Stimulated activated CD4-positive, alpha-beta T cell treated with anti-CD3 and anti-CD28 coated beads, Interleukin-1b, Interleukin-23, amount 100 ng/mL, for 24 hours (primary cell): Measurements from ENCODE around the gene DLX1.
"Not testable (repeated sequence)": the region's sequence is repeated elsewhere in the genome, so short reads cannot be mapped to it uniquely, and the experiment has no call there.

ENCODE experiments used
- DNase-seq, 4 experiments: peaks; one replicate each; pipeline ENCODE4 v3.0.0-alpha.2; 2020; ENCODE audit warnings: low read depth in 4 of 4, low spot score in 1 of 4

Gene DLX1

DNA sequence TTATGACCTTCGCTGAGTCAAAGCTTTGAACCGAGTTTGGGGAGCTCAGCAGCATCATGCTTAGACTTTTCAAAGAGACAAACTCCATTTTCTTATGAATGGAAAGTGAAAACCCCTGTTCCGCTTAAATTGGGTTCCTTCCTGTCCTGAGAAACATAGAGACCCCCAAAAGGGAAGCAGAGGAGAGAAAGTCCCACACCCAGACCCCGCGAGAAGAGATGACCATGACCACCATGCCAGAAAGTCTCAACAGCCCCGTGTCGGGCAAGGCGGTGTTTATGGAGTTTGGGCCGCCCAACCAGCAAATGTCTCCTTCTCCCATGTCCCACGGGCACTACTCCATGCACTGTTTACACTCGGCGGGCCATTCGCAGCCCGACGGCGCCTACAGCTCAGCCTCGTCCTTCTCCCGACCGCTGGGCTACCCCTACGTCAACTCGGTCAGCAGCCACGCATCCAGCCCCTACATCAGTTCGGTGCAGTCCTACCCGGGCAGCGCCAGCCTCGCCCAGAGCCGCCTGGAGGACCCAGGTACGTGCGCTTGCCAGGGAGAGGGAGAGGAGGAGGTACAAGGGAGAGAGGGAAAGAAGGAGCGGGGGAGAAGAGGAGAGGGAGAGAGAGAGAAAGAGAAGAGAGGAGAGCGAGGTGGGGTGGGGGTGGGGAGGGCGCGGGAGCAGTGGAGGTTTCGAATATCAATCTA lies at the start of gene DLX1:
DLX1 (plus strand) TSS at position 48 of the 700 bp plus-strand sequence; CDS start at position 219, 171 bp downstream.
- no peak for DNase-seq

GRCh38 chr2:172038121-172038520 lies 47.2 kb upstream of the DLX1 start:
- DNase-seq = no peak

- no peak for DNase-seq
Observed at GRCh38 chr2:172038604-172039003, 46.7 kb upstream of the DLX1 start.

DNA sequence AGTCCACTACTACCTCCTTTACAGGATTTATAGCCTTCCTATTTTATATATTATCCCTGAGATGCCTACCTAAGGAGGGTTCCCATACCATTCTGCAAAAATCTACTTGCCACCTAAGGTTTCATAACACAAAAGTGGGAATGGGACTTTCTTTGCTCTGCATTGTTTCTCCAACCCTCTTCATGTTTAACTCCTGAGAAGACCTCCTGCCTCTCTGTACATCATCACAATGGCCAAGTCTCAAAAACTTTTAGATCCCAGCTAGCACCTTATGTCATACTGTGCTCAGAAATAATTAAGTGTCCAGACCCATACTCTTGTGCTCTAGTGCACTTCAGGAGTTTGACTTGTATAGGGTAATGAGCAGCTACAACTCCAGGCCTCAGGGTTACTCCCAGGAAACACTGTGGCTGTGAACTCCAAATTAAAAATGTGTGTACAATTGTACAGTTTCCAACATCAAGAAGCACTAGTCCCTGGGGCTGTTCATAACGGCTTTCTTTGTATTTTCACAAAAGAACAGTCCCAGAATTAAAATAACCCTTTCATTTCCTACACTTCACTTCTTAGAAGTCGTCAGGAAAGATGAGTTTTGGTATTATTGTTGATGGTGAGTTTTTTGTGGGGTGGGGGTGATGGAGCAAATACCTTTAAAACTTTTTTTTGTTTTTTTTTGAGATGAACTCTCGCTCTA lies 46.1 kb upstream of the DLX1 start:
- no peak for DNase-seq

DNA sequence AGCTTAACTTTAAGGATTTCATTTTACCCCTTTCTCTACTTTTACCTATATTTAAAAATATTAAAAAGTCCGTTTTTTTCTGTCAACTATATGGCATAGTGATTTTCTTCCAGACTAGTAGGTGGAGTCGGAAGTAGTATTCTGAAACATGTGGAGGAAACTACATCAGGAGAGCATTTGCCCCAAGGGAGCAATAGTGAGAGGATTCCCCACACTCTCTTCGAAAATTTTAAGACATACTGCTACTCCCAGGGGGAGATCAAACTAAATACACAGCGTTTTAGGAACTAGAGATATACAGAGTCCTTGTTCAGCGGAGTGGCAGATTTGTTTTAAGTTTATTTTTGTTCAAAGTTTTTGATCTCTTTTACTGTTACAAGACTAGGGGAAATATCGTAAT lies 45.0 kb upstream of the DLX1 start:
- DNase-seq = no peak

DNA sequence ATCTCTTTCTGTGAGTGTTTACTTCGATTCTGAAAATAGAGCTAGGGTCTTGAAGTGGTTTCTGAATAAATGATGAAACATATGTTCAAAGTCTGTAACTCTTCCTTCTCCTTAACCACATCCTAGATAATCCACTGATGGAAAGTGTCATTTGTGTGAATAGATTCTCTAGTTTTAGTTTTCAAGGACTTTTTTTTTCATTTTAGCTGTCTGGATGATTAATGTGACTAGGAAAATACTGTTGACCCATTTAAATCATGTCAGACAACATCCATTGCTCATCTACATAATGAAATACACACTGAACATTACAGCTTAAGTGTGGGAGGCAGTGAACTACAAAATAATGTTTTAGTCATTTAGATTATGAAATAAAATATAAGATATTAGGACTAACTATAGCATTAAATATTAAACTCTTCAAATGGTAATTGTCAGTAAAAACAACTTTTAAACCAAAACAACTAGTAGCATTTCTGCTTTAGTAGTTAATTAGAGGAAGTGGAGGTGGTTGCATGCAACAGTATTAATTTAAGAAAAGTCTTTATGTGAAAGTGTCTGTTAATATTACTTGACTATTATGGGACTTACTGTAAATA lies 39.1 kb upstream of the DLX1 start:
- DNase-seq = no peak

- DNase-seq = no peak
Observed at GRCh38 chr2:172046866-172047565, 38.3 kb upstream of the DLX1 start.

DNA sequence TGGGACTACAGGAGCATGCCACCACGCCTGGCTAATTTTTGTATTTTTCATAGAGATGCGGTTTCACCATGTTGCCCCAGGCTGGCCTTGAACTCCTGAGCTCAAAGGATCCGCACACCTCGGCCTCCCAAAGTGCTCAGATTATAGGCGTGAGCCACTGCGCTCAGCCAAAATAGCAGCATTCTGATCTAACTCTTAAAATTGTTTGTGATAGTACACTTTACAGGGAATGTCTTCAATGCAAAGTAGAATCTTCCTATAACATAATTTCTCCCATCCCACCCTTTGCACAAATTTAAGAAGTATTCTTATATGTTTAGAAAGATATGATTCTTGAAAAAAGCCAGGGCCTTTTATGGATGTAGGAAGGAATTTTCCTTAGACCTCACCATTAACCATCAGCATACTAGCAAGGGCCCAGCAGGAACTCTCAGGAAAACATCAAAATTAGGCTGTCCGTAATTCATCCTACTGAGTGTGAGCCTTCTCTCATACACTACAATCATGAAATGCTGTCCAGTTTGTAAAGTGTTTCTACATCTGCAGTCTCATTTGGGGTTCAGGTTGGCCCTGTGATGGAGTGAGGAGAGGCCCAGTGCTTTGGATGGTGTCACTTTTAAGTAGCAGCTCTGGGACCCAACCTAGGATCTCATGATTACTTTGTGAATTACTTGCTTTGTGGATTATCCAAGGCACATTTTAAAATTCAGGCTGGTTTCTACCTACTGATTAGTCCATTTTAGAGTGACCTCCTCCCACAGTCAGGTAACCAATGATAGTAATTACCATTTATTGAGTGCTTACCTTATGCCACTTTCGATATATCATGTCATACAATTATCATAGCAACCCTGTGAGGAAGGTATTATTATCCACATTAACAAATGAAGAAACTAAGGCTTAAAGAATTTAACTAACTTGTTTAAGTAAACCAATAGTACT lies 37.5 kb upstream of the DLX1 start:
- DNase-seq = no peak

GRCh38 chr2:172048508-172049503 lies 36.5 kb upstream of the DLX1 start:
- no peak for DNase-seq

GRCh38 chr2:172049567-172050120 lies 35.7 kb upstream of the DLX1 start:
- no peak for DNase-seq

GRCh38 chr2:172050479-172051125 lies 34.7 kb upstream of the DLX1 start:
- no peak for DNase-seq

- DNase-seq = no peak
Observed at GRCh38 chr2:172052000-172052983, 33.0 kb upstream of the DLX1 start.

DNA sequence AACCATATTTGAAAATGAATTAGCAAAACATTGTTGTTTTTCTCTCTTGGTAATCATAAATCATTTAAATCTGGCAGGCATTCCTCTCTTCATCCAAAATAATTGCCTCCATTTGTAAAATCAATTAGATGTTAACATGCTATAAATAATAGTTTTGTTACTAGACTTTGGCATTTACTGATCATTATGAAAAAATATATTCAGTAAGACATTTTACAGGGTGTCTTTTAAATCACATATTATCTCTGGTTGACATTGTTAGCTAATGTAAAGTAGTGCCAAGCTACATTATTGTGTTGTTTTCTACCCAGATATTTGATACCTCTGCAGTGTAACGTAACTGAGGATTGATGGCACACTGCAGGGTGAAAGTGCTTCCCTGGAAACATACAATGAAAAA lies 31.8 kb upstream of the DLX1 start:
- DNase-seq = no peak

GRCh38 chr2:172056293-172056692 lies 29.0 kb upstream of the DLX1 start:
- no peak for DNase-seq

GRCh38 chr2:172058660-172059059 lies 26.6 kb upstream of the DLX1 start:
- DNase-seq = no peak

DNA sequence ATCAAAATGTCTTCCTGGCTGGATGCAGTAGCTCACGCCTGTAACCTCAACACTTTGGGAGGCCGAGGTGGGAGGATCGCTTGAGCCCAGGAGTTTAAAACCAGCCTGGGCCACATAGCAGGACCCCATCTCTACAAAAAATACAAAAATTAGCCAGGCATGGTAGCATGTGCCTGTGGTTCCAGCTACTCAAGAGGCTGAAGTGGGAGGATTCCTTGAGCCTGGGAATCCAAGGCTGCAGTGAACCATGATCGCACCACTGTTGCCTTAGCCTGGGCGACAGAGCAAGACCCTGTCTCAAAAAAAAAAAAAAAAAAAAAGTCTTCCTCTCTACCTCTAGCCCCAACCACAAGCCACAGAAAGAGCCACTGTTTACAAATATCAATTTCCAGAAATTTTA lies 25.2 kb upstream of the DLX1 start:
- not testable (repeated sequence) for DNase-seq

GRCh38 chr2:172062402-172063004 lies 22.8 kb upstream of the DLX1 start:
- DNase-seq = no peak
